HG02884 (cell line): ENCODE results near the gene IPO7.

Experiments
- ATAC-seq: cut with Tn5 transposase; IDR thresholded peaks from one replicate; pipeline ENCODE4 v1.9.1; 2021; ENCODE audit warnings: mild to moderate bottlenecking, moderate library complexity; ENCODE audit not compliant: unreplicated experiment

IPO7 gene

GRCh38 chr11:9489080-9489765 is 104.8 kb downstream of the IPO7 start:
- no peak for ATAC-seq

GRCh38 chr11:9490376-9490775 is 105.9 kb downstream of the IPO7 start:
- ATAC-seq: no peak

GRCh38 chr11:9493492-9493891 is 109.0 kb downstream of the IPO7 start:
- ATAC-seq: no peak

- ATAC-seq: no peak
Observed at GRCh38 chr11:9494316-9494715, 109.9 kb downstream of the IPO7 start.

- ATAC-seq: no peak
Observed at GRCh38 chr11:9495803-9496514, 111.5 kb downstream of the IPO7 start.
